Right lobe of liver (tissue), 6 donors: ENCODE measurements around the gene MTSS2. TPM values are rescaled to one million over a fixed set of nuclear protein-coding genes. Genes with fewer than 3 reads are reported as not detected.

ENCODE experiments used
- ATAC-seq, 4 donors: fragments of 200-7000 bp; cut with Tn5 transposase; one replicate each; pipeline ENCODE4 v1.9.1; 2020; ENCODE audit warnings: mild to moderate bottlenecking in 4 of 4, moderate library complexity in 4 of 4
- DNase-seq, 3 donors: peaks; one replicate each; pipeline ENCODE4 v3.0.0-alpha.2; 2020
- H3K27ac ChIP-seq, 3 donors: fragments of 200-600 bp; one replicate each; pipeline ENCODE4 v1.8.0; 2022
- H3K27me3 ChIP-seq, 2 donors: fragments of 200-600 bp; one replicate each; pipeline ENCODE4 v1.8.0; 2022
- H3K36me3 ChIP-seq, 4 donors: fragments of 200-600 bp; sonication (generic) in 1 of 4; one replicate each; pipeline versions ENCODE4 v1.5.1 to v1.8.0; 2017 to 2022; ENCODE audit warnings: control low read depth in 1 of 4
- H3K4me1 ChIP-seq, 4 donors: fragments of 200-600 bp; sonication (generic) in 1 of 4; one replicate each; pipeline versions ENCODE4 v1.5.1 to v1.8.0; 2017 to 2022; ENCODE audit warnings: control low read depth in 1 of 4
- H3K4me3 ChIP-seq, 3 donors: fragments of 200-600 bp; one replicate each; pipeline ENCODE4 v1.8.0; 2022
- H3K9me3 ChIP-seq, 4 donors: fragments of 200-600 bp; sonication (generic) in 1 of 4; one replicate each; pipeline versions ENCODE4 v1.5.1 to v1.8.0; 2017 to 2022; ENCODE audit warnings: control low read depth in 1 of 4
- CTCF ChIP-seq, 4 donors: fragments of 200-600 bp in 3 of 4; fragments of 450-650 bp in 1 of 4; IDR thresholded peaks; one replicate each; pipeline versions ENCODE4 v1.5.1 to v1.8.0; 2016 to 2022; ENCODE audit warnings: antibody characterized with exemption in 4 of 4, mild to moderate bottlenecking in 2 of 4
- POLR2A ChIP-seq: fragments of 450-650 bp; IDR thresholded peaks from one replicate; pipeline ENCODE4 v1.6.1; 2017; ENCODE audit warnings: antibody characterized with exemption, mild to moderate bottlenecking
- WGBS: methylation state at CpG from one replicate; pipeline ENCODE4 v1.1.6; 2018; ENCODE audit warnings: low coverage, low lambda C conversion rate; ENCODE audit not compliant: insufficient coverage; ENCODE audit errors: missing lambda C conversion rate; 5-methylcytosine and 5-hydroxymethylcytosine counted together
- intact Hi-C, 2 donors: fragments of 100-400 bp; cut with DNase I; formaldehyde crosslinking; loops; one replicate each; pipeline versions ENCODE4 v1.11.2 to v1.14.1; 2022
- total RNA-seq, 6 experiments: library from RNA; depleted of rRNA in 2 of 6; stranded (reverse); fragments of >200 nt in 2 of 6; fragmentation: NEBNext Ultra II Directional in 3 of 6; extraction: Animal tissue kit (Norgen Biotek cat#: 25700) in 3 of 6; gene quantifications; one replicate each; pipeline versions ENCODE4 v1.1.0 to v1.2.4, GENCODE V29; 2016 to 2023
- donor health status: DM: no; HTN: yes; CAD: no.
- donor health status: DM: no; HTN: no; CAD: no.
- donor health status: DM: no; HTN: no; CAD: no.
- donor health status: DM: no; HTN: yes; CAD: no.
- donor health status: DM: no; HTN: yes; CAD: no.

Gene MTSS2
- total RNA-seq, 6 experiments from 2014 or later, result 28.5 to 117 (median 80.2) TPM

- H3K27ac ChIP-seq, result peak overlapping the region; percentile 36 to 53 (median 51)
Observed at GRCh38 chr16:70691223-70692129, 5.6 kb upstream of the MTSS2 start.

GRCh38 chr16:70689970-70690891 is 4.4 kb upstream of the MTSS2 start:
- Histone ChIP-seq H3K4me3 (no peak overlapping the region), H3K36me3 (no peaks in the 10 kb centered on the region), H3K9me3 (no peaks in the 10 kb centered on the region), H3K27me3 (no peaks in the 10 kb centered on the region), H3K27ac (no peak overlapping the region), H3K4me1 (no peaks in the 10 kb centered on the region)
- ATAC-seq, result no peak
- intact Hi-C loops, result loop anchor here in 1 of 2 donors (10.0 kb wide), 1 partner anchor 45 kb away; no protein-coding TSS in a partner anchor
- 61% methylated on average over 2 of the region's 16 CpGs for WGBS
- DNase-seq, result peak in 2 of 3 donors; percentile 19 to 50
- no peak for TF ChIP-seq POLR2A
- no peak for TF ChIP-seq CTCF (IDR thresholded peaks at IDR 0.05)

More at GRCh38 chr16:70691223-70692129, 5.6 kb upstream of the MTSS2 start:
- TF ChIP-seq CTCF (IDR thresholded peaks at IDR 0.05) (no peak), POLR2A (no peak)
- Histone ChIP-seq H3K27me3 (no peaks in the 10 kb centered on the region), H3K36me3 (no peaks in the 10 kb centered on the region), H3K9me3 (no peaks in the 10 kb centered on the region), H3K4me1 (peaks cover 0 to 9% (median 5%) of the 10 kb centered on the region in 4 donors), H3K4me3 (no peak overlapping the region)
- intact Hi-C loops, result no loop called here
- ATAC-seq (no peak), DNase-seq (peak in 2 of 3 donors; percentile 35 to 58)
- 84% methylated on average over 5 of the region's 26 CpGs for WGBS

GRCh38 chr16:70689035-70689969 is 3.4 kb upstream of the MTSS2 start:
- peaks cover 0 to 6% (median 0%) of the 10 kb centered on the region in 4 donors for H3K4me1 ChIP-seq
- TF ChIP-seq CTCF (IDR thresholded peaks at IDR 0.05), result no peak
- no peak for TF ChIP-seq POLR2A
- H3K36me3 ChIP-seq, result no peaks in the 10 kb centered on the region
- H3K27me3 ChIP-seq, result no peaks in the 10 kb centered on the region
- no peak overlapping the region for H3K4me3 ChIP-seq
- DNase-seq (peak in 2 of 3 donors; percentile 21 to 54), ATAC-seq (no peak)
- H3K27ac ChIP-seq, result peak overlapping the region in 1 of 3 donors; percentile 21
- H3K9me3 ChIP-seq, result no peaks in the 10 kb centered on the region
- intact Hi-C loops, result loop anchor here in 1 of 2 donors (10.0 kb wide), 1 partner anchor 45 kb away; no protein-coding TSS in a partner anchor
- 88% methylated on average over 6 of the region's 22 CpGs for WGBS
